Testis (tissue), 2 donors: ENCODE data around the gene OCIAD1.

Experiments used
- CTCF ChIP-seq, 3 experiments: fragments of 450-650 bp in 2 of 3; fragments of 200-600 bp in 1 of 3; sonication (generic) in 1 of 3; IDR thresholded peaks; one replicate each; pipeline ENCODE4 v1.5.1; 2016 to 2019; ENCODE audit warnings: antibody characterized with exemption in 3 of 3, mild to moderate bottlenecking in 2 of 3, moderate library complexity in 1 of 3
- POLR2A ChIP-seq: fragments of 450-650 bp; IDR thresholded peaks from one replicate; pipeline ENCODE4 v1.6.1; 2017; ENCODE audit warnings: antibody characterized with exemption, mild to moderate bottlenecking, moderate library complexity

DNA sequence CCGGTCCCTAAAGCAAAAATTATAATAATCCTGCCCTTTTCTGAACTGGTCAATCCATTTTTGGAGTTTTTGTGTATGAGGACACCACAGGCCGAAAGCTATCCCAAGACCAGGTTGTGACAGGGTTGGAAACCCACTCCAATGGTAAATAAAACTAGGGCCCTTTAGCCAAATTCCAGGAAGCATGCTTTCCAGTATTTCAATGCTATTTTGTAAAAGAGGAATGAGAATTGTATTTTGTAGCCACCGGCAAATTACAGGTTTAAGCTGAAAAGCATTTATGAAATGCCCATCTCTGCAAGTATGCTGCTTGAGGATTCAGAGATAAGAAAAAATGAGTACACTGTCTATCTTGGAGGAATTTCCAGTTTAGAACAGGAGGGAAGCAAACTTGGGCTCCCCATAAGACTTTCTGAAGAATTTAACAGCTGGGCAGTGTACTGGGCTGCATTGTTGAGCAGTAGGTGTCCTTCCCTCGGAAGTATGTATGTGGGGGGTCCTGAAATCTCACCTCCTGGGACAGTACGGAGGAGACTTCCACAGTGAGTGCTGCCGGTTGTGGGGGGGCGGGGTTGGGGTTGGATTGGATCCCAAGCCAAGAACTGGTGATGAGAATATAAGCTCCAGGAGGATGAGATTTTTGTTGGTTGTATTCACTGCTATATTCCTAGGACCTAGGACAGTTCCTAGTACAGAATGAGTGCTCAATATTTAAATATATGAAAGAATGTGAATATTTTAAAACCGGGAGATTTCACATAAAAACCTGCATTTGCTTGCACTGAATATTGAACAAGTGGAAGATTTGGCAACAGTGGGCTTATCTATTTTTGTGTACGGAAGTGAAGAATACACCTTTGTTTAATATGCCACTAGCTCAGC lies 48.9 kb downstream of the OCIAD1 start:
- TF ChIP-seq CTCF (IDR thresholded peaks at IDR 0.05) (no peak), POLR2A (no peak)
